ENCODE data around the gene FAM111B. TPM values are rescaled to one million over a fixed set of nuclear protein-coding genes. Genes with fewer than 3 reads are reported as not detected.
"Not testable (repeated sequence)": the region's sequence is repeated elsewhere in the genome, so short reads cannot be mapped to it uniquely, and the experiment has no call there.

FAM111B gene
- total and polyA plus RNA-seq, 3 donors from 2014 or later: 0.24 to 0.81 TPM; not detected in 1

DNA sequence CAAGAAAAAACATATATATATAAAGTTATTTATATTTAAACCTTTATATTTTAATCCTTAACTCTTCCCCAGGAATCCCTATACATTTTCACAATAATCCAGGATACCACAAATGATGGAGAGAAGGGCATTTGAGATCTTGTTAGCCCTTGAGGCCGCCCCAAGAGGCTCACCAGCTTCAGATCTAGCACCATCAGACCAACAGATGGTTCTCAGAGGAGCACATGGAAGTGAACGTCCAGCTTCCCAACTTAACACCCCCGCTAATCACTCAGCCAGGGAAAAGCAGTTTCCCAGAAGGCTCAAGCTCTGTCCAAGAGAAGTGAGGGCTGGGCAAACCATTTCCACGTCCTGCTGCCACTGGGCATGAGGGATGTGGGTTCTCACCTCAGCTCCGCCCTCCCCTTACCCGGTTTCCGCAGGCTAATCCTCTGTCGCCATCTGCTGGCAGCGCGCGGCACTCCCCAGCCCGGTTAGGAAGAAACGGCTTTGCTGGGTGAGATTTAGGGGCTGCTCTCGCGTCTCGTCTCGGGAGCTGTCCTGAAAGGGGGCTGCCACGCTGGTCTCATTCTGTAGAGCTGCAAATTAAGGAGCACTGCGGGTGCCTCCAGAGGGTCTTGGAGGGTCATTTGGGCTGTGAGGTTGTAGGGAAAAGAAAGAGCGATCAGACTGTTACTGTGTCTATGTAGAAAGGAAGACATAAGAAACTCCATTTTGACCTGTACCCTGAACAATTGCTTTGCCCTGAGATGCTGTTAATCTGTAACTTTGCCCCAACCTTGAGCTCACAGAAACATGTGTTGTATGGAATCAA, 28.8 kb downstream of the FAM111B start:
- TF ChIP-seq, protein P1, sequence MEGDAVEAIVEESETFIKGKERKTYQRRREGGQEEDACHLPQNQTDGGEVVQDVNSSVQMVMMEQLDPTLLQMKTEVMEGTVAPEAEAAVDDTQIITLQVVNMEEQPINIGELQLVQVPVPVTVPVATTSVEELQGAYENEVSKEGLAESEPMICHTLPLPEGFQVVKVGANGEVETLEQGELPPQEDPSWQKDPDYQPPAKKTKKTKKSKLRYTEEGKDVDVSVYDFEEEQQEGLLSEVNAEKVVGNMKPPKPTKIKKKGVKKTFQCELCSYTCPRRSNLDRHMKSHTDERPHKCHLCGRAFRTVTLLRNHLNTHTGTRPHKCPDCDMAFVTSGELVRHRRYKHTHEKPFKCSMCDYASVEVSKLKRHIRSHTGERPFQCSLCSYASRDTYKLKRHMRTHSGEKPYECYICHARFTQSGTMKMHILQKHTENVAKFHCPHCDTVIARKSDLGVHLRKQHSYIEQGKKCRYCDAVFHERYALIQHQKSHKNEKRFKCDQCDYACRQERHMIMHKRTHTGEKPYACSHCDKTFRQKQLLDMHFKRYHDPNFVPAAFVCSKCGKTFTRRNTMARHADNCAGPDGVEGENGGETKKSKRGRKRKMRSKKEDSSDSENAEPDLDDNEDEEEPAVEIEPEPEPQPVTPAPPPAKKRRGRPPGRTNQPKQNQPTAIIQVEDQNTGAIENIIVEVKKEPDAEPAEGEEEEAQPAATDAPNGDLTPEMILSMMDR (IDR thresholded peaks at IDR 0.05): peak; percentile 72 to 94 (median 87)
- no peak for TF ChIP-seq POLR2A (IDR thresholded peaks at IDR 0.05)
- H3K27me3 ChIP-seq: no peaks in the 10 kb centered on the region
- H3K36me3 ChIP-seq (ENCODE audit: low read depth, missing control alignments): no peaks in the 10 kb centered on the region
- no peaks in the 10 kb centered on the region for H3K4me1 ChIP-seq
- WGBS, 2 donors: 10 to 15% methylated on average over 17 to 20 of the region's 20 CpGs
- H3K27ac ChIP-seq: peak overlapping the region; percentile 4 to 58
- peak overlapping the region in 1 of 2 donors; percentile 30 for H3K4me3 ChIP-seq
- peak; percentile 92 for DNase-seq
- intact Hi-C loops (cut with DNase I; ENCODE audit: low total_unique reads): no loop called here
- H3K9me3 ChIP-seq: no peaks in the 10 kb centered on the region

DNA sequence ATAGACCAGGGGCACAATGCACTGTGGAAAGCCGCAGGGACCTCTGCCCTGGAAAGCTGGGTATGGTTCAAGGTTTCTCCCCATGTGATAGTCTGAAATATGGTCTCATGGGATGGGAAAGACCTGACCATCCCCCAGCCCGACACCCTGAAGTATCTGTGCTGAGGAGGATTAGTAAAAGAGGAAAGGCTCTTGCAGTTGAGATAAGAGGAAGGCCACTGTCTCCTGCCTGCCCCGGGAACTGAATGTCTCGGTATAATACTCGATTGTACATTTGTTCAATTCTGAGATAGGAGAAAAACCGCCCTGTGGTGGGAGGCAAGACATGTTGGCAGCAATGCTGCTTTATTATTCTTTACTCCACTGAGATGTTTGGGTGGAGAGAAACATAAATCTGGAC, 29.5 kb downstream of the FAM111B start:
- H3K9me3 ChIP-seq; H3K4me3 ChIP-seq; intact Hi-C loops (cut with DNase I; ENCODE audit: low total_unique reads); H3K4me1 ChIP-seq; H3K36me3 ChIP-seq (ENCODE audit: low read depth, missing control alignments); H3K27me3 ChIP-seq: not testable (repeated sequence)
- peak; percentile 84 for DNase-seq
- WGBS, 2 donors: 41% methylated on average over 6 of the region's 6 CpGs
- H3K27ac ChIP-seq: peak overlapping the region; percentile 4 to 58

DNA sequence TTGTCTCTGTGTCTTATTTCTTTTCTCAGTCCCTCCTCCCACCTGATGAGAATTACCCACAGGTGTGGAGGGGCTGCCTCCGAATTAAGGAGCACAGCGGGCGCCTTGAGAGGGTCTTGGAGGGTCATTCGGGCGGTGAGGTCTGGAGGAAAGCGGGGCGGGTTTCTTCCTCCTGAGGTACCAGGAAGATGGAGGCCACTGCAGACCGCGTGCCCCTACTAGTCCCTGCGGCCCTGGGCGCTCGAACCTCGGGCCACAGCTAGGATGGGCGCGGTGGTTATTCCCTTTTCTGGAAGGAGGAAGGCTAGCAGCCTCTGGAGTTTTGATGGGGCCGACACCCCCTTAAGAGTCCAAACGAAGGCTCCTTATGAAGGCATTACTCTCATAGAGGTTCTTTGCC, 30.2 kb downstream of the FAM111B start:
- Histone ChIP-seq H3K27ac (peak overlapping the region; percentile 4 to 58), H3K36me3 (ENCODE audit: low read depth, missing control alignments) (no peaks in the 10 kb centered on the region), H3K9me3 (no peaks in the 10 kb centered on the region), H3K27me3 (no peaks in the 10 kb centered on the region), H3K4me1 (no peaks in the 10 kb centered on the region), H3K4me3 (no peak overlapping the region)
- no peak for DNase-seq
- 73 to 84% methylated on average over 13 to 17 of the region's 17 CpGs for WGBS, 2 donors
- TF ChIP-seq, protein P1 (IDR thresholded peaks at IDR 0.05): no peak
- TF ChIP-seq POLR2A (IDR thresholded peaks at IDR 0.05): no peak
- intact Hi-C loops (cut with DNase I; ENCODE audit: low total_unique reads): no loop called here

DNA sequence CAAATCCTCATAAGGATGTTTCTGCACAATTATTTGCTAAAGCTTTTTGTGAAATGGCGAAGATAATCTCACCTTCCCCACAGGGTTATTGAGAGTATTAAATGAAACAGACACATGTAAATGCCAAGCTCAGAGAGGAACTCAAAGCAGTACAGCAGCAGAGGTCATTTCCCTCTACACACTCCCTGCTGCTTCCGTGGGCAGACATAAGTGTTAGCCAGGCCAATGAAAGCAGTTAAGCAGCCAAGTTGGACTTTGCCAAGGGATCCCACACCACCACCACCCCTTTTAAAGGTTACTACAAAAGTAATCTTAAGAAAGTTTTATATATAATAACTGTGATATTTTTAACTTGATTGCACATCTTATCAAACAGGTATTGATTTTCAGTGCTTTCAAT, 31.6 kb downstream of the FAM111B start:
- H3K36me3 ChIP-seq (ENCODE audit: low read depth, missing control alignments): no peaks in the 10 kb centered on the region
- no peak overlapping the region for H3K27ac ChIP-seq
- TF ChIP-seq POLR2A (IDR thresholded peaks at IDR 0.05): no peak
- H3K4me3 ChIP-seq: no peak overlapping the region
- intact Hi-C loops (cut with DNase I; ENCODE audit: low total_unique reads): no loop called here
- H3K4me1 ChIP-seq: no peaks in the 10 kb centered on the region
- no peaks in the 10 kb centered on the region for H3K9me3 ChIP-seq
- 65 to 66% methylated on average over 2 of the region's 2 CpGs for WGBS, 2 donors
- DNase-seq: no peak
- no peaks in the 10 kb centered on the region for H3K27me3 ChIP-seq

DNA sequence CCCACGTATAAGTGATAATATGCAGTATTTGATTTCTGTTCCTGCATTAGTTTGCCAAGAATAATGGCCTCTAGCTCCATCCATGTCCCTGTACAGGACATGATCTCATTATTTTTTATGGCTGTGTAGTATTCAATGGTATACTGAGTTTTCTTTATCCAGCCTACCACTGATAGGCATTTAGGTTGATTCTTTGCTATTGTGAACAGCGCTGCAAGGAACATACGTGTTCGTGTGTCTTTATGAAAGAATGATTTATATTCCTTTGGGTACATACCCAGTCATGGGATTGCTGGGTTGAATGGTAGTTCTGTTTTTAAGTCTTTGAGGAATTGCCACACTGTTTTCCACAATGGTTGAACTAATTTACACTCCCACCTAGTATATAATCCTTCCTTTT, 34.2 kb downstream of the FAM111B start:
- 86 to 89% methylated on average over 4 of the region's 4 CpGs for WGBS, 2 donors
- H3K4me1 ChIP-seq: peaks cover 4% of the 10 kb centered on the region
- no peaks in the 10 kb centered on the region for H3K36me3 ChIP-seq (ENCODE audit: low read depth, missing control alignments)
- no peaks in the 10 kb centered on the region for H3K27me3 ChIP-seq
- peak overlapping the region in 1 of 2 donors; percentile 93 for H3K27ac ChIP-seq
- H3K4me3 ChIP-seq: no peak overlapping the region
- no peak for DNase-seq
- intact Hi-C loops (cut with DNase I; ENCODE audit: low total_unique reads): no loop called here
- H3K9me3 ChIP-seq: no peaks in the 10 kb centered on the region
- TF ChIP-seq POLR2A (IDR thresholded peaks at IDR 0.05): no peak
- TF ChIP-seq, protein P1 (IDR thresholded peaks at IDR 0.05): no peak

Data from testis (tissue), 3 donors.